Panc1 (cell line): ENCODE measurements around the gene GZMM. TPM values are rescaled to one million over a fixed set of nuclear protein-coding genes. Genes with fewer than 3 reads are reported as not detected.

ENCODE experiments used
- ATAC-seq: fragments of 200-7000 bp; cut with Tn5 transposase; 2 replicates; pipeline ENCODE4 v1.9.1; 2020; ENCODE audit warnings: mild to moderate bottlenecking, moderate library complexity
- BruUV-seq: library from RNA; stranded (reverse); fragments of 400-500 nt; replicated peaks from 2 replicates; lab custom pipeline; 2021; lab: Mats Ljungman, UMichigan
- CTCF ChIA-PET: fragments of 300-600 bp; sonication (Branson Sonifier 250); formaldehyde crosslinking; loops from one replicate; lab custom pipeline; 2022; ENCODE audit warnings: antibody characterized with exemption; lab: Charles Lee
- POLR2A ChIA-PET: fragments of 300-600 bp; sonication (Branson Sonifier 250); formaldehyde crosslinking; loops from one replicate; lab custom pipeline; 2022; ENCODE audit warnings: antibody characterized with exemption; lab: Charles Lee
- DNase-seq: peaks from one replicate; pipeline ENCODE4 v3.0.0-alpha.2; 2010; ENCODE audit warnings: low read depth, low spot score
- H3K27ac ChIP-seq: 2 replicates; pipeline ENCODE4 v1.5.1; 2011; ENCODE audit warnings: mild to moderate bottlenecking, low read length, inconsistent platforms
- H3K27me3 ChIP-seq: fragments of 200-500 bp; sonication (Bioruptor generic); 2 replicates; pipeline ENCODE4 v1.6.0; 2014; ENCODE audit warnings: low read length, inconsistent platforms; ENCODE audit not compliant: control insufficient read depth, insufficient read depth
- H3K36me3 ChIP-seq: fragments of 200-500 bp; sonication (Bioruptor generic); 2 replicates; pipeline ENCODE4 v1.5.1; 2014; ENCODE audit warnings: inconsistent platforms, mild to moderate bottlenecking, low read length, moderate library complexity; ENCODE audit not compliant: control insufficient read depth, insufficient read depth
- H3K4me1 ChIP-seq: 2 replicates; pipeline ENCODE4 v1.5.1; 2011; ENCODE audit warnings: inconsistent platforms, mild to moderate bottlenecking, low read length, moderate library complexity; ENCODE audit not compliant: control insufficient read depth, insufficient read depth
- H3K4me3 ChIP-seq, 2 experiments: 2 replicates each; pipeline ENCODE4 v1.5.1; 2011 to 2012; ENCODE audit warnings: low read depth in 2 of 2, low read length in 2 of 2, mild to moderate bottlenecking in 2 of 2, inconsistent platforms in 1 of 2, moderate library complexity in 1 of 2
- H3K9me3 ChIP-seq: fragments of 200-500 bp; sonication (Bioruptor generic); 2 replicates; pipeline ENCODE4 v1.5.1; 2014; ENCODE audit warnings: low read depth, mild to moderate bottlenecking, inconsistent platforms, low read length, moderate library complexity; ENCODE audit not compliant: control insufficient read depth, insufficient read depth
- CTCF ChIP-seq: fragments of 450-650 bp; IDR thresholded peaks from 2 replicates; pipeline ENCODE4 v1.5.1; 2017; ENCODE audit warnings: mild to moderate bottlenecking
- POLR2AphosphoS5 ChIP-seq: IDR thresholded peaks from 2 replicates; pipeline ENCODE4 v1.6.1; 2012; ENCODE audit warnings: mild to moderate bottlenecking, low read depth, low read length, moderate library complexity
- SIN3A ChIP-seq: IDR thresholded peaks from 2 replicates; pipeline ENCODE4 v1.6.1; 2012; ENCODE audit warnings: low read depth, mild to moderate bottlenecking, low read length, moderate library complexity, borderline replicate concordance; ENCODE audit not compliant: insufficient read depth
- TCF7L2 ChIP-seq: IDR thresholded peaks from 2 replicates; pipeline ENCODE4 v1.6.1; 2011; ENCODE audit warnings: mild to moderate bottlenecking, low read depth, low read length, inconsistent platforms
- in situ Hi-C: cut with HindIII; loops from 2 replicates; pipeline ENCODE4 v1.10.0; 2016; ENCODE audit warnings: low sequenced_read_pairs, low pct_unique_long_range_greater_than_20kb
- intact Hi-C: fragments of 100-400 bp; cut with micrococcal nuclease; formaldehyde crosslinking; loops from one replicate; pipeline ENCODE4 v1.10.0; 2022; ENCODE audit not compliant: unreplicated experiment
- total RNA-seq: library from RNA; stranded (reverse); gene quantifications from one replicate; pipeline ENCODE4 v1.2.1, GENCODE V29; 2021; ENCODE audit not compliant: unreplicated experiment
- TF ChIP-seq, protein P1 (sequence below), 2 experiments: IDR thresholded peaks; 2 replicates each; pipeline ENCODE4 v1.6.1; 2011 to 2012; ENCODE audit warnings: low read depth in 2 of 2, control low read depth in 1 of 2, low read length in 1 of 2, mild to moderate bottlenecking in 1 of 2, moderate library complexity in 1 of 2; ENCODE audit not compliant: insufficient read depth in 1 of 2

GZMM gene
- total RNA-seq, 1 experiment from 2014 or later, result 0.69 TPM

DNA sequence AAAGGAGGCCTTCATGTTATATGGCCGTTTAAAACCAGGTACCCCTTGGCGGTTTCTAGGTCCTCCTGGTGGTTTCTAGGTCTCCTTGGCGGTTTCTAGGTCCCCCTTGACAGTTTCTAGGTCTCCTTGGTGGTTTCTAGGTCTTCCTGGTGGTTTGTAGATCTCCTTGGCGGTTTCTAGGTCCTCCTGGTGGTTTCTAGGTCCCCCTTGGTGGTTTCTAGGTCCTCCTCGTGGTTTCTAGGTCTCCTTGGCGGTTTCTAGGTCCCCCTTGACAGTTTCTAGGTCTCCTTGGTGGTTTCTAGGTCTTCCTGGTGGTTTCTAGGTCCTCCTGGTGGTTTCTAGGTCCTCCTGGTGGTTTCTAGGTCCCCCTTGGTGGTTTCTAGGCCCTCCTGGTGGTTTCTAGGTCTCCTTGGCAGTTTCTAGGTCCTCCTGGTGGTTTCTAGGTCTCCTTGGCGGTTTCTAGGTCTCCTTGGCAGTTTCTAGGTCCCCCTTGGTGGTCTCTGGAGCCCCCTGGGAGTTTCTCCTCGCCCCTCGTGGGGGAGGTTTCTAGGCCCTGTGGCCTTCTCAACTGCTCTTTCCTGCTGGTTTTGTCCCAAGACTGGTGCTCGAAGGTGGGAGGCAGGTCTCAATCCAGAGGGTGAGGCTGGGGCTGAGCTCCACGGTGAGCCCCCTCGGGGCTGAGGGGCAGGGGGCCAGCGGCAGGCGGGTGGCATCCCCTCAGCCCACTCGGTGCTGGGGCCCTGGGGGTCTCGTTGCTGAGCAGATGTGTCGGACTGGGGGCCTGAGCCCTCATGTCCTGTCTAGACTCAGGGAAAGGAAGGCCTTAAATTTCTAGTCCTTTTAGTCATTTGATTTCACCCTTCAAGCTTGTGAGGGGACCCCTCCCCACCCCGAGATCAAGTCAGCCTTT is 53.8 kb downstream of the GZMM start:
- no peaks in the 10 kb centered on the region for H3K9me3 ChIP-seq
- no peaks in the 10 kb centered on the region for H3K36me3 ChIP-seq
- BruUV-seq, result no TSS peak
- ChIA-PET CTCF (no interaction called here), POLR2A (no interaction called here)
- in situ Hi-C loops (no loop called here), intact Hi-C loops (no loop called here)
- ATAC-seq, result no peak
- TF ChIP-seq TCF7L2, result no peak
- no peak for TF ChIP-seq CTCF
- no peak for TF ChIP-seq POLR2AphosphoS5
- TF ChIP-seq, protein P1, sequence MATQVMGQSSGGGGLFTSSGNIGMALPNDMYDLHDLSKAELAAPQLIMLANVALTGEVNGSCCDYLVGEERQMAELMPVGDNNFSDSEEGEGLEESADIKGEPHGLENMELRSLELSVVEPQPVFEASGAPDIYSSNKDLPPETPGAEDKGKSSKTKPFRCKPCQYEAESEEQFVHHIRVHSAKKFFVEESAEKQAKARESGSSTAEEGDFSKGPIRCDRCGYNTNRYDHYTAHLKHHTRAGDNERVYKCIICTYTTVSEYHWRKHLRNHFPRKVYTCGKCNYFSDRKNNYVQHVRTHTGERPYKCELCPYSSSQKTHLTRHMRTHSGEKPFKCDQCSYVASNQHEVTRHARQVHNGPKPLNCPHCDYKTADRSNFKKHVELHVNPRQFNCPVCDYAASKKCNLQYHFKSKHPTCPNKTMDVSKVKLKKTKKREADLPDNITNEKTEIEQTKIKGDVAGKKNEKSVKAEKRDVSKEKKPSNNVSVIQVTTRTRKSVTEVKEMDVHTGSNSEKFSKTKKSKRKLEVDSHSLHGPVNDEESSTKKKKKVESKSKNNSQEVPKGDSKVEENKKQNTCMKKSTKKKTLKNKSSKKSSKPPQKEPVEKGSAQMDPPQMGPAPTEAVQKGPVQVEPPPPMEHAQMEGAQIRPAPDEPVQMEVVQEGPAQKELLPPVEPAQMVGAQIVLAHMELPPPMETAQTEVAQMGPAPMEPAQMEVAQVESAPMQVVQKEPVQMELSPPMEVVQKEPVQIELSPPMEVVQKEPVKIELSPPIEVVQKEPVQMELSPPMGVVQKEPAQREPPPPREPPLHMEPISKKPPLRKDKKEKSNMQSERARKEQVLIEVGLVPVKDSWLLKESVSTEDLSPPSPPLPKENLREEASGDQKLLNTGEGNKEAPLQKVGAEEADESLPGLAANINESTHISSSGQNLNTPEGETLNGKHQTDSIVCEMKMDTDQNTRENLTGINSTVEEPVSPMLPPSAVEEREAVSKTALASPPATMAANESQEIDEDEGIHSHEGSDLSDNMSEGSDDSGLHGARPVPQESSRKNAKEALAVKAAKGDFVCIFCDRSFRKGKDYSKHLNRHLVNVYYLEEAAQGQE (IDR thresholded peaks at IDR 0.05; ENCODE audit: insufficient read depth in 1 of 2, low read depth in 2 of 2, low read length in 1 of 2), result no peak; a peak in 1 of 4 replicates
- TF ChIP-seq SIN3A, result no peak
- no peak for DNase-seq
- H3K4me3 ChIP-seq, result no peak overlapping the region
- H3K27ac ChIP-seq, result no peak overlapping the region
- no peaks in the 10 kb centered on the region for H3K27me3 ChIP-seq
- H3K4me1 ChIP-seq, result no peaks in the 10 kb centered on the region

Other genes starting within 250 kb of the GZMM start
- gene MIER2, start 199.3 kb upstream of the GZMM start, total RNA-seq, result 32.1 TPM
- gene C2CD4C, start 134.9 kb upstream of the GZMM start, total RNA-seq, result 13.6 TPM
- 6.7 TPM for gene SHC2, start 83.0 kb upstream of the GZMM start, total RNA-seq
- gene MADCAM1, start 47.6 kb upstream of the GZMM start, total RNA-seq, result 0.54 TPM
- 17.6 TPM for gene TPGS1, start 36.6 kb upstream of the GZMM start, total RNA-seq
- 80.5 TPM for gene CDC34, start 12.3 kb upstream of the GZMM start, total RNA-seq
- 653 TPM for gene BSG, start 28.5 kb downstream of the GZMM start, total RNA-seq
- 15.1 TPM for gene HCN2, start 45.8 kb downstream of the GZMM start, total RNA-seq
- gene POLRMT, start 89.5 kb downstream of the GZMM start, total RNA-seq, result 56.0 TPM
- 0.72 TPM for gene FGF22, start 95.8 kb downstream of the GZMM start, total RNA-seq
- 61.2 TPM for gene RNF126, start 119.2 kb downstream of the GZMM start, total RNA-seq
- gene FSTL3, start 132.3 kb downstream of the GZMM start, total RNA-seq, result 32.5 TPM
- gene PRSS57, start 151.4 kb downstream of the GZMM start, total RNA-seq, result not detected
- gene PALM, start 164.9 kb downstream of the GZMM start, total RNA-seq, result 14.4 TPM
- gene MISP, start 207.1 kb downstream of the GZMM start, total RNA-seq, result 5.8 TPM